Daoy (cell line): ENCODE results near the gene ABCA3. TPM values are rescaled to one million over a fixed set of nuclear protein-coding genes. Genes with fewer than 3 reads are reported as not detected.
"Not testable (repeated sequence)": the region's sequence is repeated elsewhere in the genome, so short reads cannot be mapped to it uniquely, and the experiment has no call there.

Experiments used
- DNase-seq: peaks from one replicate; pipeline ENCODE4 v3.0.0-alpha.2; 2015; ENCODE audit warnings: low read depth
- total RNA-seq: library from RNA; depleted of rRNA; stranded (reverse); fragments of >200 nt; shearing (Covaris generic); gene quantifications from 2 replicates; pipeline ENCODE4 v1.2.3, GENCODE V29; 2014

ABCA3 gene
- total RNA-seq, 1 experiment from 2014 or later: 5.9 TPM

DNA sequence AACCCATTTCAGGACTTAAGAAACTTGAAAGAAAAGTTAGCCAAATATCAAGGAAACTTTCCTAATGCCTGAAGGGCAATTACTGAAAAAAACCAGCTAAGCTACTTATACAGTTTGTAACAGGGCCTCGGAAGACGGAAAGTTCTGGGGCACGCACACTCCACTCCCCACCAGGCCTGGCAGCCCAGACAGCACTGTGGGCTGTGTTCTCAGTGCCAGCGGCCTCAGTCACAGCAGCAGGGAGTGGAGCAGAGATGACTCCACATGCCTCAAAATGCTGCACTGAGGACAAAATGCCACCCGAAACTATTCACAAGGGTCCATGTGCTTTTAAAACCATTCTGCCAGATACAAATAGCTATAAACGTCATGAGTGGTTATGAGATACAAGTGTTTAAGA is 82.8 kb downstream of the ABCA3 start:
- no peak for DNase-seq

- no peak for DNase-seq
Measured at GRCh38 chr16:2256531-2257140, 83.9 kb downstream of the ABCA3 start.

DNA sequence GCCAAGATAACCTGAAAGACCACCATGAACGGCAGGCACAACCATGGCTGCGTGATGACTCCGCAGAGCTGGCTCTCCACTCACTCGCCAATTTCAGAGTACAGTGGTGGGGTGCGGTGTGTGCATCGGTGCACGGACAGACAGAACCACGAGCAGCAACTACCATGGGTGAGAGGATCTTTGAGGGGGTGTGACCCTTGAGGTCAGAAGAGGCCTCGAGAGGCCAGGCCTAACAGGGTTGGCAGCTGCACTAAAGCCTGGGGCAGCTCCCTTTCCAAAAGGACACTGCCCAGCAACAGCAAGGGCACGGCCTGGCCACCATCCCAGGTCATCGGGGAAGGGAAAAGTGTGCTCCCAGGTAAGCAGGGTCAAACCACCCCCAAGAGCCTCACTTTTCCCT is 87.2 kb downstream of the ABCA3 start:
- DNase-seq: no peak

GRCh38 chr16:2252806-2253148 is 87.8 kb downstream of the ABCA3 start:
- DNase-seq: no peak

- peak; percentile 96 for DNase-seq
Measured at GRCh38 chr16:2251296-2252111, 89.0 kb downstream of the ABCA3 start, which contains the start of gene ECI1. TSS of gene ECI1 (minus strand) at chr16:2251587. CDS start at chr16:2251566, 21 bp downstream.

- DNase-seq: no peak
Measured at GRCh38 chr16:2250652-2251295, 89.8 kb downstream of the ABCA3 start.

GRCh38 chr16:2246301-2246885 is 94.1 kb downstream of the ABCA3 start:
- no peak for DNase-seq

- DNase-seq: peak; percentile 31
Measured at GRCh38 chr16:2244926-2245795, 95.4 kb downstream of the ABCA3 start.

- DNase-seq: no peak
Measured at GRCh38 chr16:2244301-2244700, 96.2 kb downstream of the ABCA3 start.

DNA sequence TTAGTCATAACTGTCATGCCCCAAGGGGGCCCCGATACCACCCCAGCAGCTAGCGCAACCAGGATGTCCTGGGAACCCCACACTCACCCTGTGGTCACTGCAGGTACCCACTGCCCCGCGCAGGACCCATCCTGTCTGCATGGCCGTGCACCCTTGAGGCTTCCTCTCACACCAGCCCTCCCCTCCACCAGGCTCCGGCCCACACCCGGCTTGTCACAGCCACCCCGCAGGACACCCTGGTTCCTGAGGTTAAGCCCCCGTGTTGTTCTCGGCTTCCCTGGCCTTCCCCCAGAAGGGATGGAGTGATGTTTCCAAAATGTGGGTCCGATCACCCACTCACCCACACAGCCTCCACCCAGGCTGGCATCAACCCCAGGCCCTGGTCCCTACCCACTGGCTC is 96.7 kb downstream of the ABCA3 start:
- no peak for DNase-seq

DNA sequence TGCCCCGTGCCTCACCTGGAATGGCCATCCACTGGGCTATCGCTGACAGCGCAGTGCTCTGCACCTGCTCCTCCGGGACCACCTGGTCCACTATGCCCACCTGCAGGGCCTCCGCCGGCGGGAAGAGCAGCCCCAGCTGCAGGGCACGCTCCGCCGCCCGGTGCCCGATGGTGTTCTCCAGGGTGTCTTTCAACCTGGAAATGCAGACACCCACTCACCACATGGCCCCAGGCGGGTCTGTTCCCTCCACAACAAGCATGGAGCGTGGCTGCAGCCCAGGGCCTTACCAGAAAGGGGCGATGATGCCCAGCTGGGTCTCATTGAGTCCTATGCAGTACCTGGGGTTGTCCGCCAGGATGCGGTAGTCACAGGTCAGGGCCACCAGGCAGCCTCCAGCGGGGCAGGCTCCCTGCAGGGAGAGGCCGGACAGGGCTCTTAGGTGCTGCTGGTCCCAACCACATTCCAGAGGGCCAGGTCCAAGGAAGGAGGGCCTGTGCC is 97.4 kb downstream of the ABCA3 start:
- DNase-seq: peak; percentile 32

GRCh38 chr16:2242598-2242997 is 97.9 kb downstream of the ABCA3 start:
- no peak for DNase-seq

DNA sequence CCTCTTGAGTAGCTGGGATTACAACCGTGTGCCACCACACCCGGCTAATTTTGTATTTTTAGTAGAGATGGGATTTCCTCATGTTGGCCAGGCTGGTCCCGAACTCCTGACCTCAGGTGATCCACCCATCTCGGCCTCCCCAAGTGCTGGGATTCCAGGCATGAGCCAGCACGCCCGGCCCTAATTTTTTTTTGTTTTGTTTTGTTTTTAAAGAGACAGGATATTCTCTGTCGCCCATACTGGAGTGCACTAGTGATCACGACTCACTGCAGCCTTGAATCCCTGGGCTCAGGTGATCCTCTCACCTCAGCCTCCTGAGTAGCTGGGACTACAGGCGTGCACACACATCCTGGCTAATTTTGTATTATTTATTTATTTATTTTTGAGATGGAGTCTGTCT is 100.2 kb downstream of the ABCA3 start:
- not testable (repeated sequence) for DNase-seq

- DNase-seq: no peak
Measured at GRCh38 chr16:2238838-2239675, 101.5 kb downstream of the ABCA3 start.

DNA sequence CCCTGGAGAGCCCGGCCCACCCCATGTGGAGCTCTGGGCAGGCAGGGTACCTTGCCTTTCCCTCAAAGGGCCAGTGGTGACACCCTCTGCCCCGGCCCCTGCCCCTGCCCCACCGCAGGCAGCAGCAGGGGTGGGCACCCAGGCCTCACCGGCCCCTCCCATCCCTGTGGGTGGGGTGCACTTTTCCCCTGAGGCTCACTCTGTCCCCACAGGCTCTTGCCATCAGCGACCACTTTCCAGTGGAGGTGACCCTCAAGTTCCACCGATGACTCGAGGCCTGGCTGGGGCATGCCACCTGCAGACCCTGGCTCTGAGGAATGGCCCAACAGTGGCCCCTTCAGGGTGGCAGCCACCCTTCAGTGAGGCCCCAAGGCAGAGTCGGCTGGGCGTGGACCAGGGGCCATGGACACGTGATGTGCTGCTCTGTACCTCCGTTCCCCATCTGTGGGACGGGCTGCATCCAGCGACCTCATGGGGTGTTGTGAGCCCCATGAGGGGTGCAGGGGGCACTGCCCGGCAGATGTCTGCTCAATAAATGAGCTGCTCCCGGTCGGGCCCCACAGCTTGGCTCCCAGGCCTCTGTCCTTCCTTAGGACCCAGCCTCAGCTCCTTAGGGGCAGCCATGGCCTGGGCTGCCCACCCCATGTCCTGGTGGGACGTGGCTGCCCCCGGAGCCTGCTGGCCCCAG is 102.2 kb downstream of the ABCA3 start:
- DNase-seq: no peak

- DNase-seq: no peak
Measured at GRCh38 chr16:2237493-2238149, 102.9 kb downstream of the ABCA3 start.

GRCh38 chr16:2237102-2237482 is 103.4 kb downstream of the ABCA3 start:
- DNase-seq: no peak

DNA sequence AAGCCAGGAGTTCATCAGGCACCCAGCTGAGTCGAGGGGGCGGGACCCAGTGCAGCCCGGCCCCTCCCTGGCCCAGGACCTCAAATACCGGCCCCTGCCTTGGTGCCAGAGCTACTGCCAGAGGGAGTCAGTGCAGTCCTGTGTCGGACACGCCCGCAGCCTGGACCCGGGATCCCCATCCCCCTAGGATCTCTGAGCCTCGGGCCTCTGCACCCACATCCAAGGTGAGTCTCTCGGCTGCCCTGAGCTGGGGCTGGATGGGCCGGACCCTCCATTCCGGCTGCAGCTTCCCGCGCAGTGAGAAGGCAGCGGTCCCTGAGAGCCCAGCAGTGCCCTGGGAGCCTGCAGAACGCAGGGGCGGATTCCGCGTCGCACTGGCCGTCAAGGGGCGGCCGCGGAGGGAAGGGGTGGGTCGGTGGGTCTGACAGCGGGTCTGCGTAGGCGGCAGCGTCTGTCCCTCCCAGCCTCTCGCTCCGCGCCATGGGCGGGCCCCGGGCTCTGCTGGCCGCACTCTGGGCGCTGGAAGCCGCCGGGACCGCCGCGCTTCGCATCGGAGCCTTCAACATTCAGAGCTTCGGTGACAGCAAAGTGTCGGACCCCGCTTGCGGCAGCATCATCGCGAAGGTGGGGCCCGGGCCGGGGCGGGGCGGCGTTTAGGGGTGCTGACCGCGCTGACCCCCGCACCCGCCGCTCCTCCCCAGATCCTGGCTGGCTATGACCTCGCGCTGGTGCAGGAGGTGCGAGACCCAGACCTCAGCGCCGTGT is 104.0 kb downstream of the ABCA3 start, which contains the start of gene DNASE1L2:
Gene DNASE1L2, plus strand, starts transcription at position 108 of the 765 bp plus-strand sequence. Its CDS starts 373 bp downstream, at position 481.
- no peak for DNase-seq
